ENCODE data around the gene FAAP20. TPM values are rescaled to one million over a fixed set of nuclear protein-coding genes. Genes with fewer than 3 reads are reported as not detected.

The FAAP20 gene
- total and polyA plus RNA-seq, 9 of the 15 experiments (the other 6 are each of a cell fraction or from before 2014, with no cell fraction given): 0.58 to 143 (median 9.9) TPM

- TF ChIP-seq MEF2A (IDR thresholded peaks at IDR 0.05; ENCODE audit: control insufficient read depth, low read depth, low read length): no peak
- no peak for TF ChIP-seq PRPF4 (IDR thresholded peaks at IDR 0.05; ENCODE audit: insufficient read depth, low read depth, low read length, poor library complexity, severe bottlenecking)
- no peak for TF ChIP-seq NR2C2 (CRISPR knock-in tag; IDR thresholded peaks at IDR 0.05)
- TF ChIP-seq NR2C2 (tag; IDR thresholded peaks at IDR 0.05): peak; percentile 79
- TF ChIP-seq TEAD4 (IDR thresholded peaks at IDR 0.05; ENCODE audit: low read length): no peak
- TF ChIP-seq TEAD4 (CRISPR knock-in tag; IDR thresholded peaks at IDR 0.05; ENCODE audit: borderline replicate concordance): peak; percentile 88; the same call in 1 of the 2 replicates
- peak; percentile 46 for TF ChIP-seq SMARCE1 (IDR thresholded peaks at IDR 0.05)
- TF ChIP-seq EP400 (IDR thresholded peaks at IDR 0.05): peak; percentile 86
- no peak for TF ChIP-seq ZNF324 (CRISPR knock-in tag; IDR thresholded peaks at IDR 0.05)
- no peak for TF ChIP-seq NFYB (IDR thresholded peaks at IDR 0.05; ENCODE audit: extremely low read depth, insufficient read length)
- no peak for TF ChIP-seq ZBTB12 (CRISPR knock-in tag; IDR thresholded peaks at IDR 0.05)
- no peak for TF ChIP-seq MAFG (tag; conservative IDR thresholded peaks at IDR 0.05)
- TF ChIP-seq, protein P1, sequence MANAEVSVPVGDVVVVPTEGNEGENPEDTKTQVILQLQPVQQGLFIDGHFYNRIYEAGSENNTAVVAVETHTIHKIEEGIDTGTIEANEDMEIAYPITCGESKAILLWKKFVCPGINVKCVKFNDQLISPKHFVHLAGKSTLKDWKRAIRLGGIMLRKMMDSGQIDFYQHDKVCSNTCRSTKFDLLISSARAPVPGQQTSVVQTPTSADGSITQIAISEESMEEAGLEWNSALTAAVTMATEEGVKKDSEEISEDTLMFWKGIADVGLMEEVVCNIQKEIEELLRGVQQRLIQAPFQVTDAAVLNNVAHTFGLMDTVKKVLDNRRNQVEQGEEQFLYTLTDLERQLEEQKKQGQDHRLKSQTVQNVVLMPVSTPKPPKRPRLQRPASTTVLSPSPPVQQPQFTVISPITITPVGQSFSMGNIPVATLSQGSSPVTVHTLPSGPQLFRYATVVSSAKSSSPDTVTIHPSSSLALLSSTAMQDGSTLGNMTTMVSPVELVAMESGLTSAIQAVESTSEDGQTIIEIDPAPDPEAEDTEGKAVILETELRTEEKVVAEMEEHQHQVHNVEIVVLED (CRISPR knock-in tag; IDR thresholded peaks at IDR 0.05): no peak
- TF ChIP-seq ZNF133 (CRISPR knock-in tag; IDR thresholded peaks at IDR 0.05): no peak
- TF ChIP-seq, protein P2, sequence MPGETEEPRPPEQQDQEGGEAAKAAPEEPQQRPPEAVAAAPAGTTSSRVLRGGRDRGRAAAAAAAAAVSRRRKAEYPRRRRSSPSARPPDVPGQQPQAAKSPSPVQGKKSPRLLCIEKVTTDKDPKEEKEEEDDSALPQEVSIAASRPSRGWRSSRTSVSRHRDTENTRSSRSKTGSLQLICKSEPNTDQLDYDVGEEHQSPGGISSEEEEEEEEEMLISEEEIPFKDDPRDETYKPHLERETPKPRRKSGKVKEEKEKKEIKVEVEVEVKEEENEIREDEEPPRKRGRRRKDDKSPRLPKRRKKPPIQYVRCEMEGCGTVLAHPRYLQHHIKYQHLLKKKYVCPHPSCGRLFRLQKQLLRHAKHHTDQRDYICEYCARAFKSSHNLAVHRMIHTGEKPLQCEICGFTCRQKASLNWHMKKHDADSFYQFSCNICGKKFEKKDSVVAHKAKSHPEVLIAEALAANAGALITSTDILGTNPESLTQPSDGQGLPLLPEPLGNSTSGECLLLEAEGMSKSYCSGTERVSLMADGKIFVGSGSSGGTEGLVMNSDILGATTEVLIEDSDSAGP (CRISPR knock-in tag; IDR thresholded peaks at IDR 0.05): 0 out of 2 replicates have a peak, but pooled peaks have one; percentile 58
- TF ChIP-seq HMG20B (CRISPR knock-in tag; IDR thresholded peaks at IDR 0.05): no peak
- TF ChIP-seq ZNF766 (CRISPR knock-in tag; conservative IDR thresholded peaks at IDR 0.05): peak; percentile 50; the same call in 1 of the 2 replicates
- TF ChIP-seq ZNF197 (CRISPR knock-in tag; IDR thresholded peaks at IDR 0.05; ENCODE audit: low read depth): no peak
- TF ChIP-seq ASH1L (IDR thresholded peaks at IDR 0.05; ENCODE audit: borderline replicate concordance, low read depth, partially characterized antibody): peak; percentile 50
- TF ChIP-seq DDX20 (tag; IDR thresholded peaks at IDR 0.05; ENCODE audit: low read depth): no peak
- TF ChIP-seq ZNF584 (CRISPR knock-in tag; IDR thresholded peaks at IDR 0.05; ENCODE audit: low read depth): no peak
- TF ChIP-seq ZNF134 (CRISPR knock-in tag; conservative IDR thresholded peaks at IDR 0.05): no peak
Observed at GRCh38 chr1:2175681-2176454, 18.7 kb downstream of the FAAP20 start (continued).
